PC-9 (cell line): ENCODE results near the gene SYNPO2L. TPM values are rescaled to one million over a fixed set of nuclear protein-coding genes. Genes with fewer than 3 reads are reported as not detected.

Source experiments
- BruUV-seq: library from RNA; stranded (reverse); fragments of 400-500 nt; replicated peaks from 2 replicates; lab custom pipeline; 2021; lab: Mats Ljungman, UMichigan
- CTCF ChIA-PET: fragments of 300-600 bp; sonication (Branson Sonifier 250); formaldehyde crosslinking; loops from one replicate; lab custom pipeline; 2022; ENCODE audit warnings: antibody characterized with exemption; lab: Charles Lee
- POLR2A ChIA-PET: fragments of 300-600 bp; sonication (Branson Sonifier 250); formaldehyde crosslinking; loops from one replicate; lab custom pipeline; 2022; ENCODE audit warnings: antibody characterized with exemption; ENCODE audit not compliant: unreplicated experiment; lab: Charles Lee
- DNase-seq, 2 experiments: peaks; one replicate each; pipeline versions ENCODE4 v3.0.0 to v3.0.0-alpha.2; 2015 to 2022; ENCODE audit warnings: mixed read lengths in 1 of 2
- H2AFZ ChIP-seq: fragments of 200-600 bp; sonication (generic); 2 replicates; pipeline ENCODE4 v1.8.1; 2017; ENCODE audit warnings: antibody characterized with exemption
- H3F3A ChIP-seq: fragments of 200-600 bp; sonication (generic); 2 replicates; pipeline ENCODE4 v1.8.1; 2017; ENCODE audit warnings: antibody characterized with exemption, mild to moderate bottlenecking, low read depth; ENCODE audit not compliant: insufficient read depth
- H3K27ac ChIP-seq: fragments of 200-600 bp; sonication (generic); 2 replicates; pipeline ENCODE4 v1.6.1; 2016; ENCODE audit warnings: mixed run types
- H3K27me3 ChIP-seq: fragments of 200-600 bp; sonication (generic); 2 replicates; pipeline ENCODE4 v1.6.1; 2016; ENCODE audit warnings: low read depth, mixed run types; ENCODE audit not compliant: insufficient read depth
- H3K36me3 ChIP-seq: fragments of 200-600 bp; sonication (generic); 2 replicates; pipeline ENCODE4 v1.6.1; 2016; ENCODE audit warnings: low read depth, mixed run types
- H3K4me1 ChIP-seq: fragments of 200-600 bp; sonication (generic); replicated peaks from 2 replicates; pipeline ENCODE4 v1.6.1; 2016; ENCODE audit warnings: mixed run types; ENCODE audit not compliant: insufficient read depth
- H3K4me2 ChIP-seq: fragments of 200-600 bp; sonication (generic); 2 replicates; pipeline ENCODE4 v1.6.1; 2017; ENCODE audit warnings: mixed run types
- H3K4me3 ChIP-seq: fragments of 200-600 bp; sonication (generic); 2 replicates; pipeline ENCODE4 v1.6.1; 2016; ENCODE audit warnings: mixed run types
- H3K79me2 ChIP-seq: fragments of 200-600 bp; sonication (generic); 2 replicates; pipeline ENCODE4 v1.6.1; 2017; ENCODE audit warnings: low read depth, mixed run types
- H3K9me2 ChIP-seq: fragments of 200-600 bp; sonication (generic); 2 replicates; pipeline ENCODE4 v1.8.1; 2017; ENCODE audit warnings: mild to moderate bottlenecking; ENCODE audit not compliant: insufficient read depth
- H3K9me3 ChIP-seq: fragments of 200-600 bp; sonication (generic); 2 replicates; pipeline ENCODE4 v1.8.1; 2016; ENCODE audit warnings: low read depth; ENCODE audit not compliant: insufficient read depth
- H4K20me1 ChIP-seq: fragments of 200-600 bp; sonication (generic); 2 replicates; pipeline ENCODE4 v1.8.1; 2017; ENCODE audit not compliant: insufficient read depth
- EZH2 ChIP-seq: fragments of 200-600 bp; sonication (generic); IDR thresholded peaks from 2 replicates; pipeline ENCODE4 v1.8.0; 2017; ENCODE audit warnings: antibody characterized with exemption, low read depth
- intact Hi-C: fragments of 100-400 bp; cut with micrococcal nuclease; formaldehyde crosslinking; loops from one replicate; pipeline ENCODE4 v1.10.0; 2022; ENCODE audit not compliant: unreplicated experiment
- total RNA-seq: library from RNA; stranded (reverse); gene quantifications from 2 replicates; pipeline ENCODE4 v1.2.3, GENCODE V29; 2021
- TF ChIP-seq, protein P1 (sequence below): fragments of 200-600 bp; sonication (generic); conservative IDR thresholded peaks from 2 replicates; pipeline ENCODE4 v1.6.1; 2017; ENCODE audit warnings: mixed run types, antibody characterized with exemption, mild to moderate bottlenecking, moderate library complexity

The SYNPO2L gene
- total RNA-seq, 1 experiment from 2014 or later = 0.76 TPM

- DNase-seq = peak; percentile 94 to 97
- H3K9me3 ChIP-seq = no peaks in the 10 kb centered on the region
- peak overlapping the region; percentile 91 for H3K4me2 ChIP-seq
- H3K27ac ChIP-seq = peak overlapping the region; percentile 81
- H2AFZ ChIP-seq = peak overlapping the region; percentile 99
- H3F3A ChIP-seq = peaks cover 20% of the 10 kb centered on the region
- TF ChIP-seq, protein P1, sequence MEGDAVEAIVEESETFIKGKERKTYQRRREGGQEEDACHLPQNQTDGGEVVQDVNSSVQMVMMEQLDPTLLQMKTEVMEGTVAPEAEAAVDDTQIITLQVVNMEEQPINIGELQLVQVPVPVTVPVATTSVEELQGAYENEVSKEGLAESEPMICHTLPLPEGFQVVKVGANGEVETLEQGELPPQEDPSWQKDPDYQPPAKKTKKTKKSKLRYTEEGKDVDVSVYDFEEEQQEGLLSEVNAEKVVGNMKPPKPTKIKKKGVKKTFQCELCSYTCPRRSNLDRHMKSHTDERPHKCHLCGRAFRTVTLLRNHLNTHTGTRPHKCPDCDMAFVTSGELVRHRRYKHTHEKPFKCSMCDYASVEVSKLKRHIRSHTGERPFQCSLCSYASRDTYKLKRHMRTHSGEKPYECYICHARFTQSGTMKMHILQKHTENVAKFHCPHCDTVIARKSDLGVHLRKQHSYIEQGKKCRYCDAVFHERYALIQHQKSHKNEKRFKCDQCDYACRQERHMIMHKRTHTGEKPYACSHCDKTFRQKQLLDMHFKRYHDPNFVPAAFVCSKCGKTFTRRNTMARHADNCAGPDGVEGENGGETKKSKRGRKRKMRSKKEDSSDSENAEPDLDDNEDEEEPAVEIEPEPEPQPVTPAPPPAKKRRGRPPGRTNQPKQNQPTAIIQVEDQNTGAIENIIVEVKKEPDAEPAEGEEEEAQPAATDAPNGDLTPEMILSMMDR = no peak
- no peak for TF ChIP-seq EZH2
- H4K20me1 ChIP-seq = no peaks in the 10 kb centered on the region
- peaks cover 11% of the 10 kb centered on the region; the same call in 1 of the 2 replicates for H3K4me1 ChIP-seq
- no peaks in the 10 kb centered on the region for H3K36me3 ChIP-seq
- H3K9me2 ChIP-seq = no peaks in the 10 kb centered on the region
- intact Hi-C loops = loop anchor here (1.0 to 2.0 kb wide), 4 partner anchors 25 to 97 kb away; partner anchors contain the start of gene USP54
- H3K4me3 ChIP-seq = peak overlapping the region; percentile 80
- CTCF ChIA-PET = interaction anchor here (0.6 to 1.0 kb wide), 3 partner anchors 47 to 133 kb away, joined by 5 to 9 read pairs (median 6); no protein-coding TSS in a partner anchor
- TSS peak; percentile 75 for BruUV-seq
- no peaks in the 10 kb centered on the region for H3K27me3 ChIP-seq
- H3K79me2 ChIP-seq = peaks cover 55% of the 10 kb centered on the region
- POLR2A ChIA-PET = interaction anchor here (0.5 to 1.6 kb wide), 13 partner anchors 24 to 430 kb away, joined by 3 to 28 read pairs (median 5); partner anchors contain the start of genes PPP3CB and USP54
Measured at GRCh38 chr10:73625884-73626752, 29.7 kb downstream of the SYNPO2L start.

GRCh38 chr10:73625004-73625883 lies 30.6 kb downstream of the SYNPO2L start:
- peak; percentile 53 to 88 for DNase-seq
- peak overlapping the region; percentile 91 for H3K4me2 ChIP-seq
- ChIA-PET POLR2A (interaction anchor here (0.5 to 1.6 kb wide), 14 partner anchors 8 to 810 kb away, joined by 3 to 28 read pairs (median 5); partner anchors contain the start of genes PPP3CB and USP54), CTCF (interaction anchor here (0.6 to 1.2 kb wide), 3 partner anchors 24 to 132 kb away, joined by 3 to 9 read pairs (median 6); no protein-coding TSS in a partner anchor)
- TF ChIP-seq EZH2 = no peak
- TF ChIP-seq, protein P1 = no peak
- no peaks in the 10 kb centered on the region for H4K20me1 ChIP-seq
- peaks cover 11% of the 10 kb centered on the region; the same call in 1 of the 2 replicates for H3K4me1 ChIP-seq
- no peaks in the 10 kb centered on the region for H3K36me3 ChIP-seq
- intact Hi-C loops = loop anchor here (1.0 to 2.0 kb wide), 4 partner anchors 24 to 96 kb away; partner anchors contain the start of gene USP54
- no peaks in the 10 kb centered on the region for H3K27me3 ChIP-seq
- H2AFZ ChIP-seq = peak overlapping the region; percentile 99
- H3K4me3 ChIP-seq = peak overlapping the region; percentile 80
- no peaks in the 10 kb centered on the region for H3K9me2 ChIP-seq
- peaks cover 18% of the 10 kb centered on the region for H3F3A ChIP-seq
- BruUV-seq = no TSS peak
- H3K27ac ChIP-seq = peak overlapping the region; percentile 81
- H3K9me3 ChIP-seq = no peaks in the 10 kb centered on the region
- H3K79me2 ChIP-seq = peaks cover 59% of the 10 kb centered on the region
